Activated naive CD8-positive, alpha-beta T cell treated with anti-CD3 and anti-CD28 coated beads for 36 hours (primary cell): ENCODE data around the gene CCDC142. TPM values are rescaled to one million over a fixed set of nuclear protein-coding genes. Genes with fewer than 3 reads are reported as not detected.
A peak's percentile ranks its signal among the peaks of the same experiment; 100 is the strongest.
"Not testable (repeated sequence)": the region's sequence is repeated elsewhere in the genome, so short reads cannot be mapped to it uniquely, and the experiment has no call there.

ENCODE experiments used
- DNase-seq: peaks from one replicate; pipeline ENCODE4 v3.0.0; 2021
- H3K27ac Mint-ChIP-seq: one replicate; pipeline ENCODE4 v1.8.0; 2022; ENCODE audit warnings: mild to moderate bottlenecking, moderate library complexity, mixed read lengths
- H3K27me3 Mint-ChIP-seq: one replicate; pipeline ENCODE4 v1.8.0; 2022; ENCODE audit warnings: mild to moderate bottlenecking, mixed read lengths
- H3K36me3 Mint-ChIP-seq: one replicate; pipeline ENCODE4 v1.8.0; 2021; ENCODE audit warnings: mild to moderate bottlenecking, mixed read lengths
- H3K4me1 Mint-ChIP-seq: one replicate; pipeline ENCODE4 v1.8.0; 2021; ENCODE audit warnings: mixed read lengths
- H3K4me3 Mint-ChIP-seq: one replicate; pipeline ENCODE4 v1.8.0; 2022; ENCODE audit warnings: mild to moderate bottlenecking, moderate library complexity, mixed read lengths
- H3K9me3 Mint-ChIP-seq: one replicate; pipeline ENCODE4 v1.8.0; 2022; ENCODE audit warnings: mixed read lengths
- total RNA-seq, 2 experiments: library from RNA; stranded (reverse); gene quantifications; one replicate each; pipeline ENCODE4 v1.2.3, GENCODE V29; 2021

CCDC142 gene
- total RNA-seq, 2 experiments from 2014 or later, result 8.0 to 11.8 TPM

- Mint-ChIP-seq H3K4me3 (peak overlapping the region; percentile 73), H3K27ac (no peak overlapping the region), H3K36me3 (peaks cover 11% of the 10 kb centered on the region)
Measured at GRCh38 chr2:74496997-74497776, 14.4 kb upstream of the CCDC142 start.

DNA sequence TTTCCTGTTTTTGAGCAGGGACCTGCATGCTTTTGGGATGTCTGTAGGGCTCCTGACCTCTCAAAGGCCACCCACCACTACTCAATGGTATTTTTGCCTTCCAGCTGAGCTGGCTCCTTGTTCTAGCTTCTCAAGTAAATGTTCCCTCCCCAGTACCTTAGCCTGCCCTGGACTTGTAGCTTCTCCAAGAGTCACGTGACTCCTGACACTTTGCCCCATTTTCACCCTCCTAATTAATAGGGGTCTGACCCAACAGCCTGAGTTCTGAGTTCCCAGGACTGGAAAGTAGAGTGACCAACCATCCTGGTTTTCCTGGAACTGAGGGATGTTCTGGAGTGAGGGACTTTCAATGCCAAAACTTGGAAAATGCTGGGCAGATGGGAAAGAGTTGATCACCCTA is 12.6 kb upstream of the CCDC142 start:
- Mint-ChIP-seq H3K36me3 (peaks cover 12% of the 10 kb centered on the region), H3K4me3 (no peak overlapping the region), H3K9me3 (no peaks in the 10 kb centered on the region), H3K27me3 (peaks cover 31% of the 10 kb centered on the region), H3K4me1 (peaks cover 19% of the 10 kb centered on the region), H3K27ac (no peak overlapping the region)
- DNase-seq, result no peak

More at GRCh38 chr2:74496997-74497776, 14.4 kb upstream of the CCDC142 start:
- peaks cover 23% of the 10 kb centered on the region for H3K4me1 Mint-ChIP-seq
- H3K27me3 Mint-ChIP-seq, result peaks cover 48% of the 10 kb centered on the region
- no peaks in the 10 kb centered on the region for H3K9me3 Mint-ChIP-seq
- DNase-seq, result no peak

DNA sequence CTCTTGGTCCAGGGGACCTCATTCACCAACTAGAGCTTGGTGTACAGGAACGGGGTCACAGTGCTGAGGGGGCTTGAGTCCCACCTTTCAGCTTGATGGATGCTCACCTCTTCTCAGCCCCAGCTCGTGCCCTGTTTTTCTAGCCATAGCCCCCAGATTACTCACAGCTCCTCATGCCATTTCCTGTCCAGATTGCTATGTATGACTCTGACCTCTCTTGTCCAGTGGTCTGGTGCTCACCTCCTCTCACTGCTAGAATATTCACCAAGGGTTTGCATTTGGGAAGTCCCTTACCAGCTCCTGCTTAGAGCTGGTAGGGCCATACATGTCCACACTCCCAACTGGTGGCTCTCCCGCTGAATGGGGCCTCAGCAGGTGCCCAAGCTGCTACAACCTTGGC is 10.7 kb upstream of the CCDC142 start:
- Mint-ChIP-seq H3K9me3 (no peaks in the 10 kb centered on the region), H3K36me3 (peaks cover 12% of the 10 kb centered on the region), H3K4me3 (no peak overlapping the region), H3K27ac (peak overlapping the region; percentile 4), H3K4me1 (peaks cover 10% of the 10 kb centered on the region), H3K27me3 (peaks cover 13% of the 10 kb centered on the region)
- DNase-seq, result no peak

GRCh38 chr2:74491648-74492544 is 9.1 kb upstream of the CCDC142 start:
- H3K9me3 Mint-ChIP-seq, result no peaks in the 10 kb centered on the region
- DNase-seq, result no peak
- no peaks in the 10 kb centered on the region for H3K4me1 Mint-ChIP-seq
- H3K27me3 Mint-ChIP-seq, result no peaks in the 10 kb centered on the region
- H3K4me3 Mint-ChIP-seq, result no peak overlapping the region
- peaks cover 12% of the 10 kb centered on the region for H3K36me3 Mint-ChIP-seq
- H3K27ac Mint-ChIP-seq, result no peak overlapping the region

- Mint-ChIP-seq H3K27me3 (no peaks in the 10 kb centered on the region), H3K9me3 (no peaks in the 10 kb centered on the region), H3K4me1 (no peaks in the 10 kb centered on the region), H3K27ac (no peak overlapping the region), H3K4me3 (no peak overlapping the region), H3K36me3 (peaks cover 16% of the 10 kb centered on the region)
- no peak for DNase-seq
Measured at GRCh38 chr2:74489906-74490305, 7.1 kb upstream of the CCDC142 start.

DNA sequence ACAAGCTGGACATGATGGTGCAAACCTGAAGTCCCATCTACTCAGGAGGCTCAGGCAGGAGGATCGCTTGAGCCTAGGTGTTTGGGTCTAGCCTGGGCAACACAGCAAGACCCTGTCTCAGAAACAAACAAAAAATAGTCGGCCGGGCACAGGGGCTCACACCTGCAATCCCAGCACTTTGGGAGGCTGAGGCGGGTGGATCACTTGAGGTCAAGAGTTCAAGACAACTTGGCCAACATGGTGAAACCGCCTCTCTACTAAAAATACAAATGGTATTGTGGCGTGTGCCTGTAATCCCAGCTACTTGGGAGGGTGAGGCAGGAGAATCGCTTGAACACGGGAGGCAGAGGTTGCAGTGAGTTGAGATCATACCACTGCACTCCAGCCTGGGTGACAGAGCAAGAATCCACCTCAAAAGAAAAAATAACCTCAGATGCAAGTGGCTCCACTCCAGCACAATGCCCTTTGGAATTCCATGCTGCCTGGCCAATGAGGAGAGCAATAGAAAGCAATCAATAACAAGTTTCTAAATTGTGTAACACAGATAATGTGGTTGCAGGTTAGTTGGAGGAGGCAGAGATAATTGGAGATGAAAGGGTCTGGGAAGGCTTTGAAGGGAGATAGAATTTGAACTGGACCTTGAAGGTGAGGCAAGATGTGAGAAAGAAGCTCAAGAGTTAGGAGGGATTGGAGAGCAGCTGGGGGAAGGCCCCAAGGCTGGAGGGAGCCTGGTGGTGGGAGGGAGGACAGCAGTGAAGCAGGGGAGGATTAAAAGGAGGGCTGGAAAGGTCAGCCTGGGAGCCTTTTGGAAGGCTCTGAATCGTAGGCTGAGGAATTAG is 6.1 kb upstream of the CCDC142 start:
- Mint-ChIP-seq H3K36me3 (peaks cover 11% of the 10 kb centered on the region), H3K27me3 (no peaks in the 10 kb centered on the region), H3K27ac (no peak overlapping the region), H3K4me1 (peaks cover 4% of the 10 kb centered on the region), H3K9me3 (no peaks in the 10 kb centered on the region), H3K4me3 (no peak overlapping the region)
- no peak for DNase-seq

DNA sequence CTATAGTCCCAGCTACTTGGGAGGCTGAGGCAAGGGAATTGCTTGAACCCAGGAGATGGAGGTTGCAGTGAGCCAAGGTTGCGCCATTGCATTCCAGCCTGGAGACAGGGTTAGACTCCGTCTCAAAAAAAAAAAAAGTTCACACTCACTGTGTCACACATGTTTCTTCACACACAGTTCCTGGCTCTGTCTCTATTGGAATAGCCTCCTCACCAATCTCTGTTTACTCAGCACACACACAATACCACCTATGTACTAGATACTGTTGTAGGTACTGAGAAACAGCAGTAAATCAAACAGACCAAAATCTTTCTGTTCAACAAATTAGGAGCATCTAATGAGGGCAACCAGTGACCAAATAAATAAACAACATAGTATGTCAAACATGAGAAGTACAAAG is 3.3 kb upstream of the CCDC142 start:
- no peak for DNase-seq
- H3K4me1 Mint-ChIP-seq, result peaks cover 14% of the 10 kb centered on the region
- H3K27ac Mint-ChIP-seq, result no peak overlapping the region
- H3K4me3 Mint-ChIP-seq, result no peak overlapping the region
- H3K36me3 Mint-ChIP-seq, result peaks cover 11% of the 10 kb centered on the region
- H3K9me3 Mint-ChIP-seq, result no peaks in the 10 kb centered on the region
- no peaks in the 10 kb centered on the region for H3K27me3 Mint-ChIP-seq

DNA sequence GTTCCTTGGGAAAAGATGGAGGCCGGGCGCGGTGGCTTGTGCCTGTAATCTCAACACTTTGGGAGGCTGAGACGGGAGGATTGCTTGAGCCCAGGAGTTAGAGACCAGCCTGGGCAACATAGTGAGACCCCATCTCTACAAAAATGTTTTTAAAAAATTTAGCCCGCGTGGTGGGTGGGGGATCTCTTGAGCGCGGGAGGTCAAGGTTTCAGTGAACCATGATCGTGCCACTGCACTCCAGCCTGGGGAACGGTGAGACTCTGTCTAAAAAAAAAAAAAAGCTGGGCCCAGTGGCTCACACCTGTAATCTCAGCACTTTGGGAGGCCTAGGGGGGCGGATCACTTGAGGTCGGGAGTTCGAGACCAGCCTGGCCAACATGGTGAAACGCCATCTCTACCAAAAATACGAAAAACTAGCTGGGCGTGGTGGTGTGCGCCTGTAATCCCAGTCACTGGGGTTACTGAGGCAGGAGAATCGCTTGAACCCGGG is 922 bp upstream of the CCDC142 start:
- not testable (repeated sequence) for H3K9me3 Mint-ChIP-seq, H3K27me3 Mint-ChIP-seq, DNase-seq
- Mint-ChIP-seq H3K36me3 (peaks cover 25% of the 10 kb centered on the region), H3K4me1 (peaks cover 27% of the 10 kb centered on the region), H3K4me3 (peak overlapping the region; percentile 99), H3K27ac (peak overlapping the region; percentile 100)

DNA sequence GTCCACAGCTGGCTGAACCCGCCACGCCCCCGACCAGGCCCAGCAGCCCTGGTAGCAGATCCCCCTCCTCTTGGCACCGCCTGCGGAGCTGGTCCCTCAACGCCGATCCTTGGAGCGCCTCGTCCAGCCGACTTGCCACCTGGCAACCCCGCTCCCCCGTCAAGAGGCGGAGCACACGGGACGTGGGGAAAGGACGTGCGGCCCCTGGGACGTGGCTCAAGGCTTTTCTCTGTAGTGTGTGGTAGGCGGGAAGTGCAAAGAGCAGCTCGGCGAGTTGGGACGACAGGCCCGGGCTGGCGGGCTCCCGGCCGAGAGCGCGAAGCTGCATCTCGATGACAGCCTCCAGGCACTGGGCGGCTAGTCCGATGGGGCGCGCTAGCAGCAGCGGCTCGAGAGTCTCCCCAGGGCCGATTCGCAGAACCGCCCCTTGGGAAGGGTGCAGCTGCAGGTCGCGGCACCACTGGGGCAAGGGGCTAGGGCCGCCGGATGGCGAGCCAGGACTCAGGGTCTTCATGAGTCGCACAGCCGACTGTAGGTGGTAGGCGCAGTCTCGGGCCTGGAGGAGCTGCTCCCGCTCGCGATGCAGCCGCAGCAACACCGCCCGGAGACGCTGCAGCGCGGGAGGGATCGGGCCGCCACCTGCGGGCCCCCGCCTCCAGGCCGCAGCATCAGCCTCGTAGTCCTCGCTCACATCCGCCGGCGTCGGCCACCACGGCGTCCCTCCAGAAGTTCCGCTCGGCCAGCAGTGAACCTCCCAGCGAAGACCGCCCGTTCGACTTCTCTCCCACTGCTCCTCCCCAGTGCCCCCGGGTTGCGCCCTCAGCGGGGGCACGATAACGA is 617 bp downstream of the CCDC142 start:
- Mint-ChIP-seq H3K9me3 (no peaks in the 10 kb centered on the region), H3K4me1 (peaks cover 27% of the 10 kb centered on the region), H3K27me3 (no peaks in the 10 kb centered on the region), H3K36me3 (peaks cover 25% of the 10 kb centered on the region), H3K27ac (peak overlapping the region; percentile 100), H3K4me3 (peak overlapping the region; percentile 99)
- peak; percentile 72 for DNase-seq

DNA sequence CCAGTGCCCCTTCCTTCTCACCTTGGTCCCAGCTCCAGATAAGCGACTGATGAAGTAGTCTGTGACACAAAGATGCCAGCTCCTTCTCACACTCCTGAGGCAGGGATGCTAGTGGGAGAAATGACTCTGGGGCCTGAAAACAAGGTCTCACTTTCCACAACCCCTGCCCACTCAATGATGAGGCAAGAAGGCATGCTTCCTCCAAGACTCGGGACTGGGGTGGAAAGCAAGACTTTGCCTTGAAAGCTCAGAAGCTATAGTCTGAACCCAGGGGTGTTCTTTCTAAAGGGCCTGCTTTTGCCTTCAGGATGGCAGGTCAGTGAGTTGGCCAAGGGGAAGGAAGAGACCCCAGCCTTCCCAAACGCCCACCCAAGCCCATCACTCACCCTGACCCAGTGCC is 1.4 kb downstream of the CCDC142 start:
- no peaks in the 10 kb centered on the region for H3K9me3 Mint-ChIP-seq
- DNase-seq, result no peak
- H3K27me3 Mint-ChIP-seq, result no peaks in the 10 kb centered on the region
- H3K36me3 Mint-ChIP-seq, result peaks cover 27% of the 10 kb centered on the region
- no peak overlapping the region for H3K27ac Mint-ChIP-seq
- peaks cover 27% of the 10 kb centered on the region for H3K4me1 Mint-ChIP-seq
- H3K4me3 Mint-ChIP-seq, result peak overlapping the region; percentile 99

- Mint-ChIP-seq H3K27ac (no peak overlapping the region), H3K27me3 (no peaks in the 10 kb centered on the region), H3K9me3 (no peaks in the 10 kb centered on the region), H3K4me1 (peaks cover 7% of the 10 kb centered on the region), H3K4me3 (no peak overlapping the region), H3K36me3 (peaks cover 30% of the 10 kb centered on the region)
- no peak for DNase-seq
Measured at GRCh38 chr2:74474899-74475298, 7.9 kb downstream of the CCDC142 start.

DNA sequence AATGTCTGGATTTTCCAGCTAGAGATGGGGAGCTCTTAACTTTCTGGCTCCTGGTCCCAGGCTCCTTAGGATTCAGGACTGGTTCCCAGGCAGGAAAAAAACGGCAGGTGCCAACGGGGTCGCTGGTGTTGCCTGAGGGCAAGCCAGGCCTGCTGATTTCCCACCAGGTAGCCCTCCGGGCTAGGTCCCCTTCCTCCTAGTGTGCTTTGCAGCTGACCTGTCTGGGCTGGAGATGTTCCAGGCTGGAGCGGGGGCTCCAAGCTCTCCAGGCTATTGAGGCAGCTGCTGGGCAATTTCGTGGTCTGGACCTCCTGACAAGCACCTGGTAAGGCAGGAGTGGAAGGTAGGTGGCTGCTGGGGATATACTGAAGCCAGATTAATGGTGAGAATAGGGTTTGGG is 8.3 kb downstream of the CCDC142 start:
- peaks cover 32% of the 10 kb centered on the region for H3K36me3 Mint-ChIP-seq
- H3K9me3 Mint-ChIP-seq, result no peaks in the 10 kb centered on the region
- no peak overlapping the region for H3K4me3 Mint-ChIP-seq
- DNase-seq, result no peak
- H3K4me1 Mint-ChIP-seq, result peaks cover 6% of the 10 kb centered on the region
- no peak overlapping the region for H3K27ac Mint-ChIP-seq
- no peaks in the 10 kb centered on the region for H3K27me3 Mint-ChIP-seq

GRCh38 chr2:74472945-74473258 is 9.9 kb downstream of the CCDC142 start:
- peak overlapping the region; percentile 98 for H3K4me3 Mint-ChIP-seq
- no peaks in the 10 kb centered on the region for H3K9me3 Mint-ChIP-seq
- peaks cover 29% of the 10 kb centered on the region for H3K36me3 Mint-ChIP-seq
- H3K4me1 Mint-ChIP-seq, result peaks cover 6% of the 10 kb centered on the region
- no peaks in the 10 kb centered on the region for H3K27me3 Mint-ChIP-seq
- peak overlapping the region; percentile 97 for H3K27ac Mint-ChIP-seq
- DNase-seq, result no peak
